H4 (cell line): ENCODE data around the gene ASB7. TPM values are rescaled to one million over a fixed set of nuclear protein-coding genes. Genes with fewer than 3 reads are reported as not detected.

Experiments
- DNase-seq: peaks from one replicate; pipeline ENCODE4 v3.0.0-alpha.2; 2015; ENCODE audit warnings: low spot score
- total RNA-seq: library from RNA; depleted of rRNA; stranded (reverse); fragments of >200 nt; shearing (Covaris generic); gene quantifications from 2 replicates; pipeline ENCODE4 v1.2.3, GENCODE V29; 2014

Gene ASB7
- total RNA-seq, 1 experiment from 2014 or later = 8.9 TPM

DNA sequence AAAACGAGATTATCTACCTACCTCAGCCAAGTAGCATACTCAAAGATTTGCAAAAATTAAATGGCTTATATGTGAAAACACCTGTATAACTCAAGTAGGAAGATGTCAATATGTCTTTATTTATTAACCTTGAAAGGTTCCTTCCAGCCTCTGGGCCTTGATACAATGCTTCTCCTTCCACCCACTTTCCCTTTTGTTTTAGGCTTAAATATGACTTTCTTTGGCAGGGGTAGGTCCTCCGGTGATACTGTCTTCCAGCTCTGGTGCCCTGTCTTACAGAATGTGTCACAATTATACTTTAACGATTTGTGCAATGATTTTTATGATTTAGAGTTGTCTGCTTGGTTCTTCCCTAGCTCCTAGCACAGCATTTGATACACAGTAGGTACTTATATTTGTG, 4.5 kb upstream of the ASB7 start:
- no peak for DNase-seq

DNA sequence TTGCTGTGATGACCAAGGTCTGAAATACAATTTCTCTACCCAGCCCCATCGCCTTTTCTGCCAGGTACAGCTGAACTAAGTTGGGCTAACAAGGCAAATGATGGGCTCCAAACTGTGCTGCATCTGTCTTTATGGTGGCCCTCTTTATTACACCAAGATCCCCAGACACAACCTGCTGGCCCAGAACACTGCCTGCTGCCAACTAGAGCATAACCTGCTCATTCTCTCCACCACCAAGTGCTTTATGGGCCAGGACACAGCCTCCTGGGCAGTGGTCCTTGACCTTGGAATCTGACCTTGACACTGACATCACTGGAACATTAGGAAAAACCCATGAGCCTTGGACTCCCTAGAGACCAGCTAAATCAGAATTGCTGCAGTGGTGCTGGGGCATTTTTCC, 3.7 kb upstream of the ASB7 start:
- no peak for DNase-seq

DNA sequence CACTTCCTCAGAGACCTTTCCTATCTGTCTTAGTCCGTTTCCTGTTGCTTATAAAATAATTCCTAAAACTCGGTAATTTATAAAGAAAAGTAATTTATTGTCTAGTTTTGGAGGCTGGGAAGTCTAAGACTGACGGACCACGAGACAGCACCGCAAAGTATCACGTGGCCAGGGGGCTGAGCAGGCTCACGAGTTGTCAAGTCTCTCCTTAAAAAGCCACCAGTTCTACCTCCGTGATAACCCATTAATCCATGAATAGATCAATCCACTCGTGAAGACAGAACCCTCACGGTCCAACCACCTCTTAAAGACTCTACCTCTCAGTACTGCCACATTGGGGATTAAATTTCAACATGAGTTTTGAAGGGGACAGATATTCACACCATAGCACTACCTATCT, 1.2 kb upstream of the ASB7 start:
- DNase-seq = no peak

DNA sequence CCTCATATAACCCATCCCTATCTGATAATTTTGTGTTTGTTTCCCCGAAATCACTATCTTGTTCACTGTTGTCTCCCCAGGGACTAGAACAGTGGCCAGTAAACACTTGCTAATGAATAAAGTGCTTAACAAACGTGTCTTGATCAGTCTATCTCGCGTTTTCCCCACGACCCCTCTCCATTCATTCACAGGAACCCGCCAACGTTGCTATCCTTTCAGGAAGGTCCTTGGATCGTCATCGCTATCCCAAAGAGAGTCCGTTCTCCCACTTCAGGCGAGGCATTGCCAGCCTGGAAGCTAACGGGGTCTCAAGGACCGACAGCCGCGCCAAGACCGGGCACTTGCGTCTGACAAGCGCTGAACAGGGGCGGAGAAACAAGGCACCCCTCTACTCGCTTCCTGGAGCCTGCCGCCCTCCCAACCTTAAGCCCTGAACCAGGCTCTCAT, 749 bp upstream of the ASB7 start:
- DNase-seq = peak; percentile 9

DNA sequence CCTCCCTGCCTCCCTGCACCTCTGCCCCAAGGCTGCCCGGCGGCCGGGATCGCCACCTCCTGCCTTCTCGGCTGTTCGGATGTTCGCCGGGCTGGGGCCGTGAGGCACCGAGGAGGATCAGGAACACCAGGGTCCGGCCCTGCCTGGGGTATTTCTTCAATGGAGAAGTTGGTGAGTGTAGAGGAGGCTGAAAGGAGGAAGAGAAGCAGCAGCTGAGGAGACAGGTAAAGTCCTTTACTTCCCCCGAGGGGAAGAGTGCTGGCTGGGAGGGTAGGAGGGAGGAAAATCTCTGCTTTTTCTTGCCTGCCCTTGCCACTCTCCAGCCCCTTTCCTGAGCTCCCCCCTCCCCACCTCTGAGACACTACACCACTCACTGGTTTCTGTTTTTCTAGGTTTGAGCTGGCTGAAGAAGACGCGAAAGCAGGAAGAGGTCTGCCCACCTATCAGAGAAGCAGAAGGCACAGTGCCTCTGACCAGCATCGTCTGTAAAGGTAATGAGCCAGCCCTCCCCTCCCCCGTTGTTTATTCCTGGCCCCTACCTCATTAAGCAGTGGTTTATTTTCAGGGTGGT, 519 bp downstream of the ASB7 start:
- DNase-seq = no peak

DNA sequence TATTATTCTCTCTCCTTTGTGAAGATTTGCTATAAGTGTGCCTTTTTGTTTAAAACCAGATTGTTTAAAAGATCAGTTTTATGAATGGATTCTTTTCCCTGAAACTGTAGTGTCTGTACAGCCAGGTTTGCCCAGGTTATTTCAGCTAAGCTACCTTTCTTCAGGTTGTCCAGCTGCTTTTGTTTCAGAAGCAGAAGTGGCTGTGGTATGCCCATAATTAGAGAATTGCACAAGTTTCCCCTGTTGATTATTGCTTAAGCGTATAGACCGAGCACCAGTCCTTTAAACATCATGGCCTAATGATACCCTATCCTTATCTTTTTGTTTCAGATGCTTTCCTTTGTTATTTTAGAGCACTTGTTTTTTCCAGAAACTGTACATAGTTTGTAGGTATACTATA, 10.2 kb downstream of the ASB7 start:
- no peak for DNase-seq

DNA sequence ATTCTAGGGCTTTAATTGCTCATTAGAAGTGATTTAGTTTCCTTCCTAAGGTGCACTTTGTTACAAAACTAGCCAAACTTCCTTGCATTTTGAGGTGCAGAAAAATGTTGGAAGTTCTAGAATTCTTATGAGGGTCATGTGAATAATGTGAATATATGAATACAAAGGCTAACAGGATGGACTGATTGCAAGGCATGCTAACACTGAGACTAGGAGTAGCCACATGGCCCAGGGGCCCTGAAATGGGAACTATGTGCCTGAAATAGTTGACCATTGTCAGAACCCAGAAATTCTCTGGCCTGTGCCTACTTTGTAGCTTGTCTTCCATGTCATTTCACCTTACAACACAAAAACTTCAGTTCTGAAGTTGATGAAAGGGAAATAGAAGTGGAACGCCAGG, 10.8 kb downstream of the ASB7 start:
- DNase-seq = no peak

DNA sequence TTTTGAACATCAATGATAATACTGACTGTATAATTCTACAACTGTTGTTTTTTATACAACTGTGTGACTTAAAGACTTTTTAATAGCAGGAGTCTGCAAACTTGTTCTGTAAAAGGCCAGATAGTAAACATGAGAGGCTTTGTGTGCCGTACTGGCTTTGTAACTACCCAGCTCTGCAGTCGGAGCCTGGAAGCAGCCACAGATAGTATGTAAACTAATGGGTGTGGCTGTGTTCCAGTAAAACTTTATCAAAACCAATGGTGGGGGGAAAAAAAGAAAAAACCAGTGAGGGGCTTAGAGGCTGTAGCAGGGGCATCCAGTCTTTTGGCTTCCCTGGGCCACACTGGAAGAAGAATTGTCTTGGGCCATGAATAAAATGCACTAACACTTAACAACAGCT, 11.9 kb downstream of the ASB7 start:
- DNase-seq = no peak

DNA sequence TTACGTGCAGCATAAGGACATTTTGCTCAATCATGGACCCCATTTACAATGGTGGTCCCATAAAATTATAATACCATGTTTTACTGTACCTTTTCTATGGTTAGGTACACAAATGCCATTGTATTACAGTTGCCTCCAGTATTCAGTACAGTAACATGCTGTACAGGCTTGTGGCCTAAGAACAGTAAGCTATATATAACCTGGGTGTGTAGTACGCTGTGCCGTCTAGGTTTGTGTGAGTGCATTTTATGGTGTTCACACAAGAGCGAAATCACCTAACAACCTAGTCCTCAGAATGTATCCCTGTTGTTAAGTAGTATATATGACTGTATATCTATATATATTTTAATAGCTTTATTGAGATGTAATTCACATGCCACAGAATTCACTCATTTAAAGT, 12.5 kb downstream of the ASB7 start:
- DNase-seq = no peak

DNA sequence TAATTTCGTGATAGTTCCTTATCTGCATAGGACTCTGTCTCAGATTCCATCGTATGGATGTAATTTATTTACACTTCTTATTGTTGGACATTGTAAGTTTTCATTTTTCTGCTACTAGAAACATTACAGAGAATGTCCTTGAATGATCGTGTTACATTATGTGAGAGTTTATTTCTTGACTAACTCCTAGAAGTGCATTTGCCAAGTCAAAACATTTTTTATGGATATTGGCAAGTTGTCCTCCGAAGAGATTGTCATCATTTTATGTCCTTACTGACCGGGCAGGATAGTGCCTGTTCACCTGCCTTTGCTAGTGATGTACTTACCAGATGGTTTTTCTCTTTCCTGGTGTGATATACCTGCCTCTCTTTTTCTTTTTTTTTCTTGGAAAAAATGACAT, 13.4 kb downstream of the ASB7 start:
- DNase-seq = no peak

DNA sequence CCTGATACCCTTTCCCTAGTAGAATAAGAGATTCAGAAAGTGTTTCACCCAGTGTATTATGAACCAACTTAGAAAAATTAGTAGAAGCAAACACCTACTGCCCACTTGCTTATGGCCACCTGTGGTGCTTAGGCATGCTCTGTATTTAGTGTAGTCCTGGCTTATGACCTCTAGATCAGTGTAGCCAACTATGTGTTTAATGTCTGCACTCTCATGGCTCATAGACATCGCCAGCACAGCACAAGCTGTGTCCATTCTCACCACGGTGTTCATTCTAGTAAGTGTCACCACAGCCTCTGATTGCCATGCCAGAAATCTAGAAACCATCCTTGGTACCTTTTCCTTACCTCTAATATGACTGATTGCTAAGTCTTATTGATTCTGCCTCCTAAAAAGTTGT, 14.3 kb downstream of the ASB7 start:
- no peak for DNase-seq

DNA sequence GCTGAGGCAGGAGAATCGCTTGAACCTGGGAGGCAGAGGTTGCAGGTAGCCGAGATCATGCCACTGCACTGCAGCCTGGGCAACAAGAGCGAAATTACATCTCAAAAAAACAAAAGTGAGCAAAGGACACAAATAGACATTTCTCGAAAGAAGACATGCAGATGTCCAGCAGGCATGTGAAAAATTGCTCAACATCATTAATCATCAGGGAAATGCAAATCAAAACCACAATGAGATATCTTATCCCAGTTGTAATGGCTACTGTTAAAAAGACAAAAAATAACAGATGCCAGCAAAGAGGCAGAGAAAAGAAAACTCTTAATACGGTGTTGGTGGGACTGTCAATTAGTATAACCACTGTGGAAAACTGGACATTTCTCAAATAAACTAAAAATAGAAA, 20.9 kb downstream of the ASB7 start:
- DNase-seq = no peak

DNA sequence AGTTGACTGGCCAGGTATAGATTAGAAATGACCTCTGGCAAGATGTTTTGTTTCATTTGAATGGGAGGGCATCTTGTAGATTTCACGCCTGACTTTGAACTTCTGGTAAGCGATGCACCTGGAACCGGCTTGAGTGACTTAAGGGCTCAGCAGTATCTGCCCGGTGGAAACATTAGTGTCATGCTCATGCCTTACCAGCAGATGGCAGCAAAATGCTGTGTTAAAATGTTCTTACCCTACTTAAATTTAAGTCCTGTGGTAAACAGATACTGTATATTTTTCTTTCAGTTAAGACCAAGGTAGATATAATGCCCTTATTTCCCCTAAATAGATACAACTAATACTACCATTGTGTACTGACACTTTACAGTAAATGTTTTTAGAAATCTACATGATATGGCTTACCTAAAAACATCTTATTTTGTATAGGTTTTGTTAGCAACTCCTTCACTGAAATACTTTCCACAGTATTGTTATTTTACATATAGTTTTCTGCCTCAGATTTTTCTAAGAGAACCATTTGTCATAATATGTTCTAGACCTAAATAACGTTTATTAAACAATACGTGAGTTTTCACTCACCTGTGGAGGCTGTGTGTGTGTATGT, 25.5 kb downstream of the ASB7 start:
- peak; percentile 65 for DNase-seq

DNA sequence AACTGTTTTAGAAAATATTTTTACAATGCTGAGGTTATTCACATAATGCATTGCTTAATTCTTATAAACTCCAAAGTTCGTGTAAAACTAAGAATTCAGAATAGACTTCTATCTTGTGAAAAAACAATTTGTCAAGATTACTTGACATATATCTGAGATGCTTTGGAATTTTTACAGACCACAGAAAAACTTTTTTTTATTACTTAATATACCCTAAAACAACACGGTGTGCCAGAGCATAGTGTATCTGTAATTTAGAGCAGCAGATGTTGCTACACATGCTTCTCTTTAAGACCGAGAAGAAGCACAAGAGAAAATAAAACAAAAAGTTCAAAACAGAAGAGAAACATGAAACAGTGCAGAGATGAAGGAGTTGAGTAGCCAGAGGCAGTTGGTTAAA, 26.4 kb downstream of the ASB7 start:
- DNase-seq = no peak

DNA sequence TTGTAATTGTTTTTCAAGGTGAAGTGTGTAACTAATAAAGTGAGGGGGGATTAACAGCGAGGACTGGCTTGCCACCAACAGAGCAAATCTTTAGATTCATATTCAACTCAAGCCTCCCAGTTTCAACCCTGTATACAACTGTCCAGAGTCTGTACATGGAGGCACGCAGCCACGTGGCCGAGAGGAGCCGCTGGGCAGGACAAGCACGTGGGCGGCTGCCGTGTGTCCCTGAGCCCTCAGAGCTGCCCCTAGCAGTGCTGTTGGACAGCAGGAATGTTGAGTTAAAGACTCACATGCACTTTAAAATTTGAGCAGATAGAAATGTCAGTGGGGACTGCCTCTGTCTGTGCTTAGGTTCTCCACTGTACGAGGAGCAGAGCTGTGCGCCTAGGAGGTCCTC, 29.4 kb downstream of the ASB7 start:
- no peak for DNase-seq

DNA sequence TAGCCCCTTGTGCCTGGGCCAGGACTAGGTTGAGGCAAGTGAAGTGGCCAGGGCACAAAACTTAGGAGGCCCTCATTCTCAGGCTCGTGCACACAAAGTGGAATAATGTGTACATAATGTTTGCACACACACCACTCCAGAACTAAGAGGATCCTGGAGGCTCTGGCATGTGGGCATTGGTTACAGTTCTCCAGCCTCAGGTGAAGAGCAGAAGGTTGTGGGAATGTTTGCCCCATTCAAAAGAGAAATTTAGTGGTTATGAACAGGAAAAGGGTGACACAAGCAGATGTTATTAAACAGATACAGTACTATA, 31.3 kb downstream of the ASB7 start:
- DNase-seq = no peak

DNA sequence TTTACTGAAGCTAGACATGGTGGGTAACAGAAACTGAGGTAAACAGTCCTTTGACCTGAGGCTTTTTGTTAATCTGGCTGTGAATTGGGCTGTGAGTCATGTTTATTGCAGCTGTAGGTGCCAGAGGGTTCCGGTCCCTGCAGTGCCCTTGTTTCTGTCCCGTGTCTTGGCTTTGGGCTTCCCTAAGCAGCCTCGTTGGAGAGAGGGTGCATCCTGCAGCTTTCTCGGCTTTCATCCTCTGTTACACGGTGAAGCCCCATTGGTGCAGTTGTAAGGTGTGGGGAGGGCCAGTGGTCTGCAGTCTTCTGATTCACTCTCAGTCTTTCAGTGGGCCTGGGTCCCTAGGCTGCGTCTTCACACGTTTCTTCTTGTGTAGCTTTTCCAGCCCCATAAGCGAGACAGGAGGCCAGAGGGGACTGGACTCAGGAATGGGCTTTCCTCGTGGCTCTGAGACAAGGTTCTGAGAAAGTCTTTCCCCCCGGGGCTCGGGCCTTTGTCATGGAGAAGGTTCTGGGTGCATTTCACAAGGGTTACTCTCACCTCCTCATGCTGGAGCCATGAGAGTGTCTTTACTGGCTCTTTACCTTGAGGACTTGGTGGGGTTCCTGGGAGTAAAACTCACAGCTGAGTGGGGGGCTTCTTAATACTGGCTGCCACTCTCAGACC, 33.1 kb downstream of the ASB7 start:
- no peak for DNase-seq

DNA sequence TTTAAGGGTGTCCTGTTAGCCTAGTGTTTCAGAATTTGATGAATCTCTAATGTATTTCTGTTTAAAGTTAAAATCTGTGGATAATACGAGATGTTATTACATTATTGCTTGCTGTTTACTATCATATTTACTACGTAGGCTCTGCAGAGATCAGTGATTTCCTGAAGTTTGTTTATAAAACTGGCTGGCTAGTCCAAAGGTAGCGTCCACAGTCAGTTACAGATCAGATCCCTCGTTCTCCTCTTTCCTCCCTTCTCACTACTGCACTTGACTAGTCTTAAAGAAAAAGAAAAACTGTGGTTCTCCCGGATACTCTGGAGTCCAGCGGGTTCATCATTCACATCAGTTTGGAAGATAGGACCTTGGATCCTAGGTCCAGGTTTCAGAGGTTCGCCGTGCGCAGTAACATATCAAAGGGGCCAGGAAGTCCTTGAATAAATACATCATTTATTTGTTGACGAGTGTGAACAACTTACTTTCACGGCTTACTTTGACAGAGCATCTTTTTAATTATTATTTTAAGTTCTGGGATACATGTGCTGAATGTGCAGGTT, 35.9 kb downstream of the ASB7 start:
- DNase-seq = no peak

DNA sequence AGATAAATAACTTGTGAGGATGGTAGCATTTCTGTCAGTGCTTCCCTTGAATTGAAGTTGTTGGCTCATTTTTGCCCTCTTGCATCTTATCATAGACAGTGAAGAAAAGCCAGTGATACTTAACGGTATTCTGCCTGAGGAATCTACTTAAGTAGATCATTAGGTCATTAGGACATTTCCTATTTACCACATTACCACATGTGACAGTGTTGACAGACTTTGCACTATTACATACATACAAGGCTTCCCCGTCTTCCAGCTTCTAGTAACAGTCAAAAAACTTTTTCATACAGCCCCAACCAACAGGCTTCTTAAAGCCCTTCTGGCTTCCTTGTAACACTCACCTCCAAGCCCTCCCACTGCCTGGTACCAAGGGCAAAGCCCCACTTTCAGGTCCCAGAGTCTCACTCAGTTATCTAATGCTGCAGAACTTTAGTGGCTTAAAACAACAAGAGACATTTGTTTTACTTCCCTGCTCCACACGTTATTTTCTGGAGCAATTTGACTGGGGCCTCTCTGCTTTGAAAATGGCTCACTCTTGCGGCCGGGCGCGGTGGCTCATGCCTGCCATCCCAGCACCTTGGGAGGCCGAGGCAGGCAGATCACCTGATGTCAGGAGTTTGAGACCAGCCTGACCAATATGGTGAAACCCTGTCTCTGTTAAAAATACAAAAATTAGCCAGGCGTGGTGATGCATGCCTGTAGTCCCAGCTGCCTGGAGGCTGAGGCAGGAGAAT, 40.0 kb downstream of the ASB7 start:
- no peak for DNase-seq

DNA sequence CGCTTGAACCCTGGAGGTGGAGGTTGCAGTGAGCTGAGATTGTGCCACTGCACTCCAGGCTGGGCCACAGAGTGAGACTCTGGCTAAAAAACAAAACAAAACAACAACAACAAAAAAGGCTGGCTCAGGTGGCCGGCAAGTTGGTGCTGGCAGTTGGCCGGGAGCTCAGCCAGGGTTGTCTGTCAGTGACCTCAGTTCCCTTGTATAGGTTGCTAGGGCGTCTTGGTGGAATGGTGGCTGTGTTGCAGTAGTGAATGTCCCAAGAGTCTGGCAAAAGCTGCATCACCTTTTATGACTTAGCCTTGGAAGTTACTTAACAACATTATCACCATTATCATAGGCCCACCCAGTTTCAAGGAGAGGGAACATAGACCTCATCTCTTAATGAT, 40.6 kb downstream of the ASB7 start:
- DNase-seq = no peak

DNA sequence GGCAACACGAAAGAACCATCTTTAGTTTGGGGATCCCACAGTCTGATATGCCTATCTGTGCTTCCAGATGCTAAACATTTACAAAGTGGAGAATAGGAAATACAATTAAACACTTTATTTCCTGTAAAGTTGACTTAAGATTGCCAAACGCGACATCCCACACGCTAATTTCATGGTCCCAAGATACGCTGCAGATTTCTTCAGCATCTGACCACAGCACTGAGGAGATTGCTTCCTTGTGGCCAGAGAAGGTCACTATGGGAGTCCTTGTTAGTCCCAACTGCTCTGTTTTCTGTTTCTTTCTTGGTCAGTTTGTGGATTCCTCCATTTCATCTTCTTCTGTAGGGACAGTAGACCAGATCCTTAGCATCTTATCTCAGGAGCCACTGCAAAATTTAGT, 43.3 kb downstream of the ASB7 start:
- DNase-seq = no peak

DNA sequence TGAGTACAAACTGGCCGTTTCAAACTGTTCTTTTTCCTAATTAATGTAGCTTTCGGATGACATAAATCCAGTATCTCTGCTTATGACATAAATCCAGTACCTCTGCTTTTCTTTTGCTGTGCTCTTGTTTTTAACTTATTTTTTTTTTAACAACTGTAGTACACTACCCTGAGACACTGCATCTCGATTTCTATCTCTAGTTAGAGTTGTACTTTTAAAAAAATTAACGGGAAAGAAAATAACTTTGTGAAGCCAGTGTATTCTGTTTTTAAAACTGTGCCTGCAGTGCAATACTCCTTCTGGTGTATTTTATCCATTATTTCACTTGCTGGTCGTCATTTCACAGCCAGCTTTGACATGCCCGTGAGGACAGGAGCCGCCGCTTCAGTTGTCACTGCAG, 46.6 kb downstream of the ASB7 start:
- no peak for DNase-seq

DNA sequence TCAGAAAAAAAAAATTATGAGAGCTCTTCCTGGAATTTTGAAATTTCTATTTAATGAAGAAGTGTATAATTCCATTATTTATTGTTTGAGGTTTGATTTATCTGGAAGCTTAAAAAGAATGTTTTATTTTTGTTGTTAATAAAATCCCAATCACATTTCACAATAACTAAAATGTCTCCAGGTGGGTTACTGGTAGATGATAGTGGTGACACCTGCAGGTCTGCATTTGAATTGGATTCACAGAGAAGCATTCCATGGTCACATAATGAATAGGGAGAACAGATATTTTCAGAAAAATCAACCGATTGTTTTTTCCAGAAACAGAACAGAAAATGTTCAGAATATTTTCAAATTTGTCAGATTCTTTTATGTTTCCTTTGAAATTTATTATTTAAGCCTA, 48.3 kb downstream of the ASB7 start:
- DNase-seq = no peak
